Ishikawa (cell line): ENCODE data around the gene CHMP4B.

ENCODE experiments used
- CEBPB ChIP-seq: IDR thresholded peaks from 2 replicates; pipeline ENCODE4 v1.6.1; 2012
- CREB1 ChIP-seq: IDR thresholded peaks from 2 replicates; pipeline ENCODE4 v1.6.1; 2012; ENCODE audit warnings: low read depth
- EGR1 ChIP-seq: IDR thresholded peaks from 2 replicates; pipeline ENCODE4 v1.6.1; 2012
- EP300 ChIP-seq: IDR thresholded peaks from 2 replicates; pipeline ENCODE4 v1.6.1; 2012; ENCODE audit warnings: borderline replicate concordance
- FOXM1 ChIP-seq: IDR thresholded peaks from 2 replicates; pipeline ENCODE4 v1.6.1; 2012; ENCODE audit warnings: low read depth, borderline replicate concordance
- NFIC ChIP-seq: IDR thresholded peaks from 2 replicates; pipeline ENCODE4 v1.6.1; 2012
- RAD21 ChIP-seq: IDR thresholded peaks from 2 replicates; pipeline ENCODE4 v1.6.1; 2012; ENCODE audit warnings: low read depth
- TAF1 ChIP-seq: IDR thresholded peaks from 2 replicates; pipeline ENCODE4 v1.6.1; 2012; ENCODE audit warnings: low read depth, mild to moderate bottlenecking
- TCF12 ChIP-seq: IDR thresholded peaks from 2 replicates; pipeline ENCODE4 v1.6.1; 2012; ENCODE audit warnings: low read depth
- TEAD4 ChIP-seq: IDR thresholded peaks from 2 replicates; pipeline ENCODE4 v1.6.1; 2012
- YY1 ChIP-seq: IDR thresholded peaks from 2 replicates; pipeline ENCODE4 v1.6.1; 2012; ENCODE audit warnings: low read depth
- ZBTB7A ChIP-seq: IDR thresholded peaks from 2 replicates; pipeline ENCODE4 v1.6.1; 2012; ENCODE audit warnings: low read depth
- TF ChIP-seq, protein P1 (sequence below): IDR thresholded peaks from 2 replicates; pipeline ENCODE4 v1.6.1; 2012
- TF ChIP-seq, protein P2 (sequence below): IDR thresholded peaks from 2 replicates; pipeline ENCODE4 v1.6.1; 2012
- TF ChIP-seq, protein P3 (sequence below): IDR thresholded peaks from 2 replicates; pipeline ENCODE4 v1.6.1; 2012; ENCODE audit warnings: low read depth, mild to moderate bottlenecking

Gene CHMP4B

DNA sequence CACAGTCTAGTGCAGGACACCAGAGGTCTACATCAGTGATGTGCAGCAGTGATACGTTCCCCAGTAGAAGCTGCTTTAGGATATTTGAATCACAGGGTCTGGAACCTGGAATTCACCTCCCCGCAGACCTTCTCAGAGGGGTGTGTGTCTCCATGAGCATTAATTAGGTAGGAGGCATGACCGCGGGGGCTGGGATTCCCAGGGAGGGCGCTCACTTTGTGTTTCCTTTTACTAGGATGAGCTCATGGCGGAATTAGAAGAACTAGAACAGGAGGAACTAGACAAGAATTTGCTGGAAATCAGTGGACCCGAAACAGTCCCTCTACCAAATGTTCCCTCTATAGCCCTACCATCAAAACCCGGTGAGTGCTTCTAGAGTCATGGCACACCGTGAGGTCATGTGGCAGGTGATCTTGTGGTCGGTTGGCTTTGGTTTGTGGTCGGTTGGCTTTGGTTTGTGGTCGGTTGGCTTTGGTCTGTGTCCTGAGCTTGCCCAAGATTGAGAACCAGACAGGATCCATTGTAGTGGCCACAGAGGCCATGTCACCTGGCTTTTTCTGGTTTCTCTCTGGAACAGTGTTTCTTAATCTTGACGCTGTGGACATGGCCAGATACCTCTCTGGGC, 40.8 kb downstream of the CHMP4B start:
- TF ChIP-seq CREB1 (no peak), TEAD4 (no peak), RAD21 (no peak), NFIC (no peak), ZBTB7A (no peak), TCF12 (no peak), TAF1 (no peak)
- TF ChIP-seq, protein P1, sequence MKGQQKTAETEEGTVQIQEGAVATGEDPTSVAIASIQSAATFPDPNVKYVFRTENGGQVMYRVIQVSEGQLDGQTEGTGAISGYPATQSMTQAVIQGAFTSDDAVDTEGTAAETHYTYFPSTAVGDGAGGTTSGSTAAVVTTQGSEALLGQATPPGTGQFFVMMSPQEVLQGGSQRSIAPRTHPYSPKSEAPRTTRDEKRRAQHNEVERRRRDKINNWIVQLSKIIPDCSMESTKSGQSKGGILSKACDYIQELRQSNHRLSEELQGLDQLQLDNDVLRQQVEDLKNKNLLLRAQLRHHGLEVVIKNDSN, result no peak
- TF ChIP-seq, protein P2, sequence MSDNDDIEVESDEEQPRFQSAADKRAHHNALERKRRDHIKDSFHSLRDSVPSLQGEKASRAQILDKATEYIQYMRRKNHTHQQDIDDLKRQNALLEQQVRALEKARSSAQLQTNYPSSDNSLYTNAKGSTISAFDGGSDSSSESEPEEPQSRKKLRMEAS, result no peak

DNA sequence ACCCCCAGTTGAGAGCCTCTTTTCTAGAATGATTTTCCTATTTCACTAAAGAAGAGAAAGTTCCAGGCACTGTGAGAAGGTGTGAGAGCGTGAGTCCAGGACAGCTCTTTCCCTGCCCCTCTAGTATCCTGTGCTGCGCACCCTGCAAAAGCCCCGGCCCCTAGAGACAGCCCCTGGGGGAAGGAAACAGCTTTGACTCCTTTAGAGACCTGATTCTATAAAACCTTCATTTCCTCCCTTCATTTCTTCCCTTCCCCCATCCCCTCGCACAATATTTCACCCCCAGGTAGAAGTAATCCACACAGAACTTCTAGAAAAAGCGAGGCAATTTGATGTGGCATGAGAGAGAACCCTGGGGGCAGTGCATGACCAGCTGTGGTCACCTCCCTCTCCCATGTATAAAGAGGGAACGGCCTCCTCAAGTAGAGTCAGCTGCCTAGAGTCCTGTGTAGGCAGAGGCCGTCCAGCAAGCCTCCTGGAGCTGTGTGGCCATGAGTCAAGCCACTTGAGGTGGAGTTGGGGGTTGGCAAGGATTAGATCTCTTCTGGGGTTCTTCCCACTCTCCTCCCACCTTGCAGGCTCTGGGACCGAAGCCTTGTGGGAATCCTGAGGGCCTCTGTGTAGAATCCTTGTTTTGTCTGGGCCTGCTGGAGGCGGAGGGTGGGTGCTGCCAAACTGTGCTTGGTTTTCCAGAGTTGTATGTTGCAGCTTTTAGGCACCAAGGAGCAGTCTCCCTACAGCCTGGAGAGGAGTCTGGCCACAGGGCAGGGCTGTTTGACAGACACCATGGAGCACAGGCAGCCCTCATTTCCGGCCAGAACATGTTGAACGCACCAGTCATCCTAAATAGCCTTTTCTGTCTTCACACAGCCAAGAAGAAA, 41.7 kb downstream of the CHMP4B start:
- TF ChIP-seq FOXM1 (no peak), CEBPB (no peak), EGR1 (no peak), TAF1 (no peak), RAD21 (no peak), NFIC (no peak), CREB1 (no peak), TEAD4 (no peak)
- TF ChIP-seq, protein P3, sequence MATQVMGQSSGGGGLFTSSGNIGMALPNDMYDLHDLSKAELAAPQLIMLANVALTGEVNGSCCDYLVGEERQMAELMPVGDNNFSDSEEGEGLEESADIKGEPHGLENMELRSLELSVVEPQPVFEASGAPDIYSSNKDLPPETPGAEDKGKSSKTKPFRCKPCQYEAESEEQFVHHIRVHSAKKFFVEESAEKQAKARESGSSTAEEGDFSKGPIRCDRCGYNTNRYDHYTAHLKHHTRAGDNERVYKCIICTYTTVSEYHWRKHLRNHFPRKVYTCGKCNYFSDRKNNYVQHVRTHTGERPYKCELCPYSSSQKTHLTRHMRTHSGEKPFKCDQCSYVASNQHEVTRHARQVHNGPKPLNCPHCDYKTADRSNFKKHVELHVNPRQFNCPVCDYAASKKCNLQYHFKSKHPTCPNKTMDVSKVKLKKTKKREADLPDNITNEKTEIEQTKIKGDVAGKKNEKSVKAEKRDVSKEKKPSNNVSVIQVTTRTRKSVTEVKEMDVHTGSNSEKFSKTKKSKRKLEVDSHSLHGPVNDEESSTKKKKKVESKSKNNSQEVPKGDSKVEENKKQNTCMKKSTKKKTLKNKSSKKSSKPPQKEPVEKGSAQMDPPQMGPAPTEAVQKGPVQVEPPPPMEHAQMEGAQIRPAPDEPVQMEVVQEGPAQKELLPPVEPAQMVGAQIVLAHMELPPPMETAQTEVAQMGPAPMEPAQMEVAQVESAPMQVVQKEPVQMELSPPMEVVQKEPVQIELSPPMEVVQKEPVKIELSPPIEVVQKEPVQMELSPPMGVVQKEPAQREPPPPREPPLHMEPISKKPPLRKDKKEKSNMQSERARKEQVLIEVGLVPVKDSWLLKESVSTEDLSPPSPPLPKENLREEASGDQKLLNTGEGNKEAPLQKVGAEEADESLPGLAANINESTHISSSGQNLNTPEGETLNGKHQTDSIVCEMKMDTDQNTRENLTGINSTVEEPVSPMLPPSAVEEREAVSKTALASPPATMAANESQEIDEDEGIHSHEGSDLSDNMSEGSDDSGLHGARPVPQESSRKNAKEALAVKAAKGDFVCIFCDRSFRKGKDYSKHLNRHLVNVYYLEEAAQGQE, result no peak

DNA sequence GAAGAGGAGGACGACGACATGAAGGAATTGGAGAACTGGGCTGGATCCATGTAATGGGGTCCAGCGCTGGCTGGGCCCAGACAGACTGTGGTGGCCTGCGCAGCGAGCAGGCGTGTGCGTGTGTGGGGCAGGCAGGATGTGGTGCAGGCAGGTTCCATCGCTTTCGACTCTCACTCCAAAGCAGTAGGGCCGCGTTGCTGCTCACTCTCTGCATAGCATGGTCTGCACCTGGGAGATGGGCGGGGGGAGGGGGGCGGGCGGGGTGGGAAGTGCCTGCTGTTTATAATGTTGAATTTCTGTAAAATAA, 42.3 kb downstream of the CHMP4B start:
- TF ChIP-seq, protein P1, result no peak
- TF ChIP-seq YY1 (no peak), FOXM1 (no peak), ZBTB7A (no peak), EGR1 (no peak)
- TF ChIP-seq, protein P2, result no peak

DNA sequence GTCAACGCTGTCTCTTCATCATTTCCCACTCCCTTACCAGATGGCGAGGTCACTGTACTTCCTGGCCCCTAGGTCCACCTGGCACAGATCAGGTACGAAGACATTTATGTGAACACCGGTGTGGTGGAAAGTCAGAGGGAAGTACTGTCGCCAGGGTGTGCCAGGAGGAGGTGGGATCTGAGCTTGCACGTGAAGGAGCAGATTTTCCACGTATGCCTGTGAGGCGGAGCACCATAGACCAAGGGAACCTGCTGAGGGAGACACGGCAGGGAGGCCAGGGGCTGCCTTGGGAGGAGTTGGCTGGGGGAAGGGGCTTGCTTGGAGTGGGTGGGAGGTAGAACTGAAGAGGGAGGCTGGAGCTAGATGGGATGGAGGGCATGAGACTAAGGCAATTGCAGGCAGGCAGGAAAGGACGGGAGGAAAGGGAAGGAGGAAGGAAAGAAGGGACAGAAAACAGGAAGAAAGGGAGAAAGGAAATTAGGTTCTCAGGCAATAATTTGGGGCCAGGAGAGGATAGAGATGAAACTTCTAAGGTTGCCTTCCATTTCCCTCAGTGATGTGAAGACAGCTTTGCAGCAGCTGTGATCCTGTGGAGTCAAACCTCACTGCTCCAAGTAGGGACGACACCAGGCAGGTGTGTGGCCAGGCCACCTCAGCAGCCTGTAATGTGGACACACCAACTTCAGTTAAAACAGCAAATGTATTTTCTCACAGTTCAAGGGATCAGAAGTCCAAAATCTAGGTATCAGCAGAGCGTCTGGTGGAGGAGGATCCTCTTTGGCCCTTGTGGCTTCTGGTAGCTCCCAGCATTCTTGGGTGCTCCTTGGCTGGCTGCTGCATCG, 46.8 kb downstream of the CHMP4B start:
- TF ChIP-seq, protein P3, result no peak
- TF ChIP-seq EP300 (no peak), TAF1 (no peak), TEAD4 (no peak), FOXM1 (no peak)

GRCh38 chr20:33858666-33859065, 47.5 kb downstream of the CHMP4B start:
- TF ChIP-seq, protein P2, result no peak
- no peak for TF ChIP-seq EGR1
- TF ChIP-seq TEAD4, result no peak
- no peak for TF ChIP-seq CREB1
- no peak for TF ChIP-seq YY1
- TF ChIP-seq FOXM1, result no peak
- TF ChIP-seq NFIC, result no peak
- no peak for TF ChIP-seq ZBTB7A
- TF ChIP-seq TCF12, result no peak
- TF ChIP-seq, protein P3, result no peak
- no peak for TF ChIP-seq CEBPB
- TF ChIP-seq, protein P1, result no peak
- no peak for TF ChIP-seq TAF1
- no peak for TF ChIP-seq RAD21
- TF ChIP-seq EP300, result no peak
